Erythroblast (primary cell): ENCODE measurements around the gene PLA2G4D.
A peak's percentile ranks its signal among the peaks of the same experiment; 100 is the strongest.

Experiments
- DNase-seq, 2 experiments: peaks; one replicate each; lab custom pipeline; 2025; lab: John Stamatoyannopoulos, UW
- GATA1 ChIP-seq: IDR thresholded peaks from 2 replicates; pipeline ENCODE4 v1.6.1; 2011; ENCODE audit warnings: low read depth, mild to moderate bottlenecking, control low read depth, low read length, moderate library complexity
- POLR2A ChIP-seq: IDR thresholded peaks from 2 replicates; pipeline ENCODE4 v1.6.1; 2011; ENCODE audit warnings: mild to moderate bottlenecking, low read length

The PLA2G4D gene

DNA sequence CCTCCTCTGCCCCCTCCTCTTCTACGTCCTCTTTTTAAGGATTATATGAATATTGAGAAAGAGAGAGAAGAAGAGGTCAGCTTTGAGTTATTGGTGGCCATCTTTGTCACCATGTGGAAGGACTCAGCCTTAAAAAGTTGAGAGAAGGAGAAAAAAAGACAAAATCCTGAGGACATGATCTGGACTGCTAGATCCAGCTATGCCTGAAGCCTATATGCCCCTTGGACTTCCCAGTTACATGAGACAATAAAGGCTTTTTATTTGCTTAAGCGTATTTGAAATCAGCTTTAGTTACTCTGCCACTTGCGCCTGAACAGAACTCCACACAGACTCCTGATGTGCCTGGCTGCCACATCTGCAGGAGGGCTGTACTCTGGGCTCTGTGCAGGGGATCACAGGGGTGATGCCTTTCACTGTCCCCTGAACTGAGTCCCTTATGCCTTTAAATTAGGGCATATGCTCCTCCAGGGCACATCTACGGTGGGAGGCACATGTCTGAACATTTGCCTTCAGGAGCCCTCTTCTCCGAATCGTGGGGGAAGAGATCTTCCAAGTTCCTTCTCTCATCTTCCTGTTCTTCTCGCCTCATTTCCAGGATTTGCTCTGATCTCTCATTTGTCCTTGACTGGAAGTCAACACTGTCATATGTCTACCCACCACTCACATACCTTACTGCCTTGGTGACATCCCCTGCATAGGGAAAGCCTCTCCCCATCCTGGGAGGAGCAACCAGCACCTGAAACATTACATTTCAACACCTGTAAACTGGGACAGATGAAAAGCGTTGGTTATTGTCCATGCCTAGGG, 59.5 kb downstream of the PLA2G4D start:
- TF ChIP-seq POLR2A (no peak), GATA1 (no peak)
- no peak for DNase-seq

DNA sequence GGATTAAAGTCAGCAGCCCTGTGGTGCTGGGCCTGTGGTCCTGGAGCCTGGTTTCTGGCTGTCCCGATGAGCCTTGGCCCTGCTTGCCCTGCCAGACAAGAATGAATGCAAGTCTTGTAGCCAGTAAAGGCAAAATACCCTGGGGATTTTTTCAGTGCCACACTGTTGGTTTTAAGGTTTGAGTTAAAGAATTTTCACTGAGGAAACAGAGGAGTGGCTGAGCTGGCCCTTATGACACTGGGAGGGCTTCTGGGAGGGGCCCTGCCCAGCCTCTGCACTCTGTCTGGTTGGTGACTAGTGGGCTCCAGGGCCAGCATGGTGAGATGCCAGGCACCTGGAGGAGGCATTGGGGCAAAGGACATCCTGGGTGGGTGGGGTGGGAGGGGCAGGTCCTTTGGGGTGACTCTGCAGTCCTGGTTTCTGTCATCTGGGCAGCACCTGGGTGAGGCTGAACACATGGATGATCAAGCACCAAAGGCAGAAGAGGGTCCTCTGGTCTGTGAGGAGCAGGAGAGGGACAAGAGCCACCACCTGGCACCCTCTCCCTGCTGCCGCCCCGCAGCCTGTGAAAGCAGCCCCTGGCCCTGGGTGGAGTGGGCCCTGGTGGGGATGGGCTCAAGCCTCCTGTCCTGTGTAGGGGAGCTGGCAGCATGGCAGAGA, 61.0 kb downstream of the PLA2G4D start:
- TF ChIP-seq GATA1 (no peak), POLR2A (no peak)
- no peak for DNase-seq

DNA sequence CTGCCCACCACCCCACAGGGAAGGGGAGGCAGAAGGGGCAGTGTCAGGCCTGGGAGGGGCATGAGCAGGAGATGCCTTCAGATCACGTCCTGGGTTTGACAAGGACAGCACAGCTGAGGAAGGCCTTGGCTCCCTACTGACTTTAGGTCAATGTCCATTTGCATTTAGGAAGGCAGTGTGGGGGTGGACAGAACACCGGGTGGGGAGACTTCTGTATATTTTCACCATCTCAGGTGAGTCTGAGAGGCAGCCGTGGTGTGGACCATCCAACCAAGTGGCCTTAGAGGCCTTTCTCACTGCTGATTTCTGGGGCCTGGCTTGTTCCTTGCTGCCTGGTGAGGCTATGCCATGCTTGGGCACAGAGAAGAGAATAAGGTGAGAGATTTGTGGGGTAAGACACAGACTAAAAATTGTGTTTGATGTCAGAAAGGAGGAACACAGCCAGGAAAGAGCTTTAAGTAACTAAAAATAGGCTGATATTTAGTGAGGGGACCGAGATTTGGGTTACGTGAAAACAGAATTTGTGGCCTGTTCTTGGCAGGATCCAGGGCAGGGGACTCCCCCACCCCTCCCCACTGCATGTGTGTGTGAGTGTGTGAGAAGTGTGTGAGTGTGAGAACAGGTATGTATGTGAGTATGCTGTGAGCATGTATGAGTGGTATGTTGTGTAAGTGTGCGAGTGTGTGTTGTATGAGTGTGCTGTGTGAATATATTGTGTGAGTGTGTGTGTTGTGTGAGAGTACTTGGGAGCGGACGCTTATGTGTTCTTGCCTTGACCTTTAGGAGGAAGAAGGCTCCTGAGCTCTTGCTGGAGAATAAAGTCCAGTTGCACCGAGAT, 61.8 kb downstream of the PLA2G4D start:
- TF ChIP-seq POLR2A (no peak), GATA1 (no peak)
- DNase-seq: no peak

DNA sequence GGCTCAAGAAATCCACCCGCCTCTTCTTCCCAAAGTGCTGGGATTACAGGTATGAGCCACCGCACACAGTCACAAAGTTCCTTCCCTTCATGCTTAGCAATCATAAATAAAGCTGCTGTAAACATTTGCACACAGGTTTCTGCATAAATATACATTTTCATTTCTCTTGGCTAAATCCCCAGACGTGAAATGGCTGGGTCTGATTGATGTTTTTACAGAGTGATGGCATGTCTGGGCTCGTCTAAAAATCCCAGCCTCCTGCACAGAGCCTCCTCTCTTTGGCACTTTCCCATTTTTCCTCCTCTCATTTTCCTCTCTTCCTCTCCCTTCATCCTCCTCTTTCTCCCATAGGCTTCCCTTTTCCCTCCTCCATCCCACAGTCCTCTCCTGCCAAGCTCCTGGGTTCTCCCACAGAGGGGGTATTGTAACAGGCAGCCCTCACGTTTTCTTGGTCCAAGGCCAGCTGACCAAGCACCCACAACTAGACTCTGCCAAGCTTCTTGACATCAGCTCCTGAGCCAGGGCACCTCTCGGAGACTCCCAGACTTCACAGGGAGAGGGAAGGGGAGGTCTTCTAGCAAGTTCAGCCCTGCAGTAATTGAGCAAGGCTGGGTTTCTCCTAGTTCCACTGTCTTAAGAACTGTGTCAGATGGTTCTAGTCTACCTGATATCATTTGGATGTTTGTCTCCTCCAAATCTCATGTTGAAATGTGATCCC, 63.0 kb downstream of the PLA2G4D start:
- TF ChIP-seq POLR2A: no peak
- TF ChIP-seq GATA1: no peak
- DNase-seq: no peak

DNA sequence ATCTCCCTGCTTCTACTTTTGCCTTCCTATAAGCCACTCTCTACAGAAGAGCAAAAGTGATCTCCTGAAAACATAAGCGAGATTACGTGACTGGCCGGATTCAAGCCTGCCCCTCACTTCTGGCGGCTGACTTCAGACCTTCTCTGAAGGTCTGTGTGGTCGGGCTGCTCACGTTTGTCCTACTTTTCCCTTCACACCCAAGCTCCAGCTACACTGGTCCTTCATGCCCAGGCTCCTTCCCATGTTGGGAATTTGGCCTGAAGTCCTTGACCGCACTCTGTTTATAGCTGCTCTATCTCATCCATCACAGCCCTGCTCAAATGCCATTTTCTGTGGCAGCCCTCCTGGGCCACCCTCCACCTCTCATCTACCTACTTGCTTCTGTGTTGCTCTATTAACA, 66.8 kb downstream of the PLA2G4D start:
- no peak for TF ChIP-seq POLR2A
- TF ChIP-seq GATA1: no peak
- no peak for DNase-seq

DNA sequence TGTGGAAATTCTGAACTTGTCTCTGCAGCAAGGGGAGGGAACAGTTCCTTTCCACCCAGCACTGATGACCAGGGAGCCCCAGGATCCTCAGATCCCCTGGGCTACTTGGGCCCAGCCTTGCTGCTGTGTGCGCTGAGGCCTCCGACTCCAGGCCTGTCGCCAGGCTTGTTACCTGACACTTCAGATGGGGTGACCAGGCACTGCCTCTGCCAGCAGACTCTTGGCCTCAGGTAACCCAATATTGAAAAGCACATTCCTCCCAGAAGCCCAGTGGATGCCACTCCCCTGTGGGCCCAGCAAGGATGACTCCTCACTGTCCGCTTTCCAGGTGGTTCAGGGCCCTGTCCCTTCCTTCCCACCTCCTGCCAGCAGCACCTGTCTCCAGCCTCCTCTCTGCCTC, 70.1 kb downstream of the PLA2G4D start:
- no peak for DNase-seq
- TF ChIP-seq POLR2A: no peak
- TF ChIP-seq GATA1: no peak

DNA sequence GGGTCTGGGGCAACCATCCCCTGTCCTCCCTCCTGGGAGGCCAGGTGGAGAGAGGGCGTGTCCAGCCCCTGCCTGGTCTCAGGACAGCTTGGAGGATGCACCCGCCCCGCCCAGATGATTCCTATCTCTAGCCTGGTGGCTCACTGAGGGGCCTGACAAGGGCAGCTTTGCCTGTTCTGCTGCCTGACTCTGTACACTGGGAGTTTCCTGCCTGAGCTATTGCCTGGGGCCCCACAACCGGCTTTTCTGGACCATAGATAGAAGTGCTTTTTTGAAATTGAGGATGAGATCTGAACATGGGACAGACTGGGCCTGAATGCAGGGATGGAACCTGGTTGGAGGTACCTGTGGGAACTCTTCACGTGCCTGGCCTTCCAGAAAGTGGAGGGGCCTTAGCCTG, 72.8 kb downstream of the PLA2G4D start:
- DNase-seq: no peak
- TF ChIP-seq GATA1 (no peak), POLR2A (no peak)

DNA sequence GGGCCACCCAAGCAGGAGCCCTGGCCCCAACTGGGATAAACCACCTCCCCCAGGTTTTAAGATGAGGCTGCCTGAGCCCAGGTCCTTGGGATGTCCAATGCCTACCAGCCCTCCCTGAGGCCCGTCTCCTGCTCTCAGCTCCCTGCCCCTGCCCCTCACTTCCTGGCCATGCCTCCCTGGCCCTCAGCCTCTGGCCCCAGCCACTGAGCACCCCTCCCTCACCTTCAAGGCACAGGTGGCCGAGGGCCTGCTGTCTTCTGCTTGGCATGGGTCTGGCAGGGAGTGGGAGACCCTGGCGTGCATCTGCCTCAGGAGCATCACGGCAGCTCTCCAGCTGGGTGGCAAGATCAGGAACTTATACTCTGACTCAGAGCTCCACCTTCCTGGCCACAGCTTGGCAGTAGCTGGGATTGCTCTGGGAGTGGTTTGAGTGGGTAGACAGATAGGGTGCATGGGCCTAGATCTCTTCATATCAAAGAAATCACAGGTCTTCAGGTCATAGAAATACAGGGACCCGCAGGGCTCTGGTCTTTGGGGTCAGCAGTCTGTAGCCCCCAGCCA, 73.6 kb downstream of the PLA2G4D start, which contains the start of gene PLA2G4E:
PLA2G4E (minus strand) TSS at position 330 of the 561 bp plus-strand sequence; CDS start at position 318, 12 bp downstream.
- TF ChIP-seq POLR2A (no peak), GATA1 (no peak)
- DNase-seq: no peak

DNA sequence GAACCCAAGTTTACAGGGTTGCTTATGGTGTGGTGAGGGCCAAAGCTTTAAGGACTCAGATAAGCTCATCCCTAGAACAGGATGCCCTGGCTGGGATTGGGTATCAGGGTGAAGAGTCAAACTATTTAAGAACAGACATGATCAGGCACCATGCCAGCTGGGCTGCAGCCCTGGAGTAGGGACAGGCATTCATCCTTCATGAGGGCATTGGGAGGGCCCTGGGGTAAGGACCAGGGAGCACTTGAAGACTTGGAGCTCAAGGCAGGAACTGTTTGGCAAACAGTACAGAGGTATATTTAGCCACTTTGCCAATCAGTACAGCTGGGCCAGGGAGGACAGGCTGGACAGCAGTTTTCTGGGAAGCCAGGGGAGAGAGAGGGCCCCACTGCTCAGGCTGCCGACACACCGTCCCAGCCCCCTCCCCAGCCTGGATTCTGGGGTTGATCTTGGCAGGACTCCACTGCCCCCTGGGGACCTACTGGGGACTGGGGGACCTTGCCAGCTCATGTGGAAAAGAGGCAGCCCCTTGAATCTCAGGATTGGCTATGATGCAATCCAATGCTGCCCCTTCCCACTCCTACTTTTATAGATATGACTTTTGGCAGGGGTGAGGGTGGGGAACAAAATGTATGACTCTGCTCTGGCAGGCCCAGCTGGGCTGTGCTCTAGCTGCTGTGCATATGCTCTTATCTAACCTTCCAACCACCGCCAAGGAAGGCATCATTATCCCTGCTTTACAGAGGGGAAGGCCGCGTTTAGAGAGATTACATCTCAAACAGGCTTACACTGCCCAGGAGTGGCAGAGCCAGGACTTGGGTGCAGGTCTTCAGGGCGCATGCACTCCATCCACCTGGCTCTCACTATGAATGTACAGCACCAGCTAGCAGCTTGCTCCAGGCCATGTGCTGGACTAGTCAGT, 75.8 kb downstream of the PLA2G4D start:
- no peak for TF ChIP-seq GATA1
- no peak for TF ChIP-seq POLR2A
- peak; percentile 14 to 58 for DNase-seq
